Right lobe of liver (tissue), 6 donors: ENCODE data around the gene APOL2. TPM values are rescaled to one million over a fixed set of nuclear protein-coding genes. Genes with fewer than 3 reads are reported as not detected.

ENCODE experiments used
- ATAC-seq, 4 donors: fragments of 200-7000 bp; cut with Tn5 transposase; one replicate each; pipeline ENCODE4 v1.9.1; 2020; ENCODE audit warnings: mild to moderate bottlenecking in 4 of 4, moderate library complexity in 4 of 4
- DNase-seq, 3 donors: peaks; one replicate each; pipeline ENCODE4 v3.0.0-alpha.2; 2020
- H3K27ac ChIP-seq, 3 donors: fragments of 200-600 bp; one replicate each; pipeline ENCODE4 v1.8.0; 2022
- H3K27me3 ChIP-seq, 2 donors: fragments of 200-600 bp; one replicate each; pipeline ENCODE4 v1.8.0; 2022
- H3K36me3 ChIP-seq, 4 donors: fragments of 200-600 bp; sonication (generic) in 1 of 4; one replicate each; pipeline versions ENCODE4 v1.5.1 to v1.8.0; 2017 to 2022; ENCODE audit warnings: control low read depth in 1 of 4
- H3K4me1 ChIP-seq, 4 donors: fragments of 200-600 bp; sonication (generic) in 1 of 4; one replicate each; pipeline versions ENCODE4 v1.5.1 to v1.8.0; 2017 to 2022; ENCODE audit warnings: control low read depth in 1 of 4
- H3K4me3 ChIP-seq, 3 donors: fragments of 200-600 bp; one replicate each; pipeline ENCODE4 v1.8.0; 2022
- H3K9me3 ChIP-seq, 4 donors: fragments of 200-600 bp; sonication (generic) in 1 of 4; one replicate each; pipeline versions ENCODE4 v1.5.1 to v1.8.0; 2017 to 2022; ENCODE audit warnings: control low read depth in 1 of 4
- POLR2A ChIP-seq: fragments of 450-650 bp; IDR thresholded peaks from one replicate; pipeline ENCODE4 v1.6.1; 2017; ENCODE audit warnings: antibody characterized with exemption, mild to moderate bottlenecking
- WGBS: methylation state at CpG from one replicate; pipeline ENCODE4 v1.1.6; 2018; ENCODE audit warnings: low coverage, low lambda C conversion rate; ENCODE audit not compliant: insufficient coverage; ENCODE audit errors: missing lambda C conversion rate; 5-methylcytosine and 5-hydroxymethylcytosine counted together
- intact Hi-C, 2 donors: fragments of 100-400 bp; cut with DNase I; formaldehyde crosslinking; loops; one replicate each; pipeline versions ENCODE4 v1.11.2 to v1.14.1; 2022
- total RNA-seq, 6 experiments: library from RNA; depleted of rRNA in 2 of 6; stranded (reverse); fragments of >200 nt in 2 of 6; fragmentation: NEBNext Ultra II Directional in 3 of 6; extraction: Animal tissue kit (Norgen Biotek cat#: 25700) in 3 of 6; gene quantifications; one replicate each; pipeline versions ENCODE4 v1.1.0 to v1.2.4, GENCODE V29; 2016 to 2023
- TF ChIP-seq, protein P1 (sequence below), 4 donors: fragments of 200-600 bp in 3 of 4; fragments of 450-650 bp in 1 of 4; IDR thresholded peaks; one replicate each; pipeline versions ENCODE4 v1.5.1 to v1.8.0; 2016 to 2022; ENCODE audit warnings: antibody characterized with exemption in 4 of 4, mild to moderate bottlenecking in 2 of 4
- donor health status: DM: no; HTN: yes; CAD: no.
- donor health status: DM: no; HTN: no; CAD: no.
- donor health status: DM: no; HTN: no; CAD: no.
- donor health status: DM: no; HTN: yes; CAD: no.
- donor health status: DM: no; HTN: yes; CAD: no.

The APOL2 gene
- total RNA-seq, 6 experiments from 2014 or later, result 40.8 to 121 (median 57.5) TPM

DNA sequence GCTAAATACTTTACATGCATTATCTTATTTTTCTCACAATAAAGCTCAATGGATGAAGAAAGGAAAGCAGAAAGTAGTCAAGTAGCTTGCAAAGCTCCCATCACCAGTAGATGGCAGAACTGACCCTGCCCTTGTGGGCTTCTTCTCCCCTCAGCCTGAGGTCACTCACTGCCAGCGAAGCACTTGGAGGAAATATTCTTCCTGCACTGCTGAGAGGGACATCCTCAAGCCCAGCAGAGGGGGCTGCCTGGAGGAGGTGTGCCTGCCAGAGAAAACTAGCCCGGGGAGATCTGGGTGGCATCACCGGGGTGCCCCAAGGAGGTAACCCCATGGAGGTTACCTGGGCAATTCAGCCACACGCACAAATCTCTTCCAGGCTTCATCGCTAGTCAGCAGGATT, 44.4 kb downstream of the APOL2 start:
- Histone ChIP-seq H3K4me1 (peaks cover 0 to 36% (median 12%) of the 10 kb centered on the region in 4 donors), H3K36me3 (no peaks in the 10 kb centered on the region), H3K27ac (no peak overlapping the region), H3K27me3 (no peaks in the 10 kb centered on the region), H3K9me3 (no peaks in the 10 kb centered on the region), H3K4me3 (no peak overlapping the region)
- TF ChIP-seq, protein P1, sequence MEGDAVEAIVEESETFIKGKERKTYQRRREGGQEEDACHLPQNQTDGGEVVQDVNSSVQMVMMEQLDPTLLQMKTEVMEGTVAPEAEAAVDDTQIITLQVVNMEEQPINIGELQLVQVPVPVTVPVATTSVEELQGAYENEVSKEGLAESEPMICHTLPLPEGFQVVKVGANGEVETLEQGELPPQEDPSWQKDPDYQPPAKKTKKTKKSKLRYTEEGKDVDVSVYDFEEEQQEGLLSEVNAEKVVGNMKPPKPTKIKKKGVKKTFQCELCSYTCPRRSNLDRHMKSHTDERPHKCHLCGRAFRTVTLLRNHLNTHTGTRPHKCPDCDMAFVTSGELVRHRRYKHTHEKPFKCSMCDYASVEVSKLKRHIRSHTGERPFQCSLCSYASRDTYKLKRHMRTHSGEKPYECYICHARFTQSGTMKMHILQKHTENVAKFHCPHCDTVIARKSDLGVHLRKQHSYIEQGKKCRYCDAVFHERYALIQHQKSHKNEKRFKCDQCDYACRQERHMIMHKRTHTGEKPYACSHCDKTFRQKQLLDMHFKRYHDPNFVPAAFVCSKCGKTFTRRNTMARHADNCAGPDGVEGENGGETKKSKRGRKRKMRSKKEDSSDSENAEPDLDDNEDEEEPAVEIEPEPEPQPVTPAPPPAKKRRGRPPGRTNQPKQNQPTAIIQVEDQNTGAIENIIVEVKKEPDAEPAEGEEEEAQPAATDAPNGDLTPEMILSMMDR (IDR thresholded peaks at IDR 0.05), result peak; percentile 69 to 79 (median 74)
- no peak for TF ChIP-seq POLR2A
- ATAC-seq (peak; percentile 69 to 75 (median 73)), DNase-seq (peak in 2 of 3 donors; percentile 44 to 62)
- intact Hi-C loops, result loop anchor here in 1 of 2 donors (10.0 kb wide), 1 partner anchor 90 kb away; no protein-coding TSS in a partner anchor
- 57% methylated on average over 2 of the region's 5 CpGs for WGBS

DNA sequence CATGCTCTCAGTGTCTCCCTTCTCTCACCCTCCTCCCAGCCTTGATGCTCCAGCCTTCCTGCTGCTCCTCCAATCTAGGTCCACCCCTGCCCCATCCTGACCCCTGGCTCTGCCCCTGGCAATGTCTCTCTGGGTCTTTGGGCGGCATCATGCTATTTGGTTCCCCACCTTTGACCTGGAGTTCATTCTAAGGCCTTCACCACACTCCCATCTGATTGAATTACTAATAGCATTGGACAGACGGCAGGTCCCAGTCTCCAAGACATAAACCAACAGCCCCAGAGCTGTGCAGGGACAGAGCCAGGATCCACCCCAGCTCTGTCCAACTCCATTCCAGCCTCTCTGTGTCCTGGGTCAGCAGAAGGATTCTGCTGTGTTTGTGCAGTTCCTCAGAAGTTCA, 44.9 kb downstream of the APOL2 start:
- Histone ChIP-seq H3K9me3 (no peaks in the 10 kb centered on the region), H3K27me3 (no peaks in the 10 kb centered on the region), H3K36me3 (no peaks in the 10 kb centered on the region), H3K27ac (no peak overlapping the region), H3K4me3 (no peak overlapping the region), H3K4me1 (peaks cover 0 to 36% (median 12%) of the 10 kb centered on the region in 4 donors)
- ATAC-seq (no peak), DNase-seq (no peak)
- TF ChIP-seq, protein P1 (IDR thresholded peaks at IDR 0.05), result no peak
- TF ChIP-seq POLR2A, result no peak
- WGBS, result 45% methylated on average over 2 of the region's 2 CpGs
- intact Hi-C loops, result loop anchor here in 1 of 2 donors (10.0 kb wide), 1 partner anchor 90 kb away; no protein-coding TSS in a partner anchor

DNA sequence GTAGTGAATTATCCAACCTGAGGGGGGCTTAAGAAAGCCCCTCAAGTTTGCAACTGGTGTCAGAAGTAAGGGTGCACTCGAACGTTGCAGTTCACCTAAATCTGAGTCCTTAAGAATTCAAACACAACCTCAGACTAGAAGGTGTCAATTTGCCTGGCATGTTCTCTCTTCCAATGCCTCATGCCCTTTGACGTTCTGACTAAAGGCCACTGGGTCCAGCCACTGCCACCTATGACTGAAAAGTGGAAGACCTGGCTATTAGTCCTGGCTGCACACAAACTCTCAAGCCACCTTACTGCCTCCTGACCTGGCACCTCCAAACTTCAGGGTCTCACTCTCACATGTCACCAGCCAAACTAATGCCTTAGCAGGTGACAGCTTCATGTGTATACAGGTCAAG, 45.8 kb downstream of the APOL2 start:
- H3K4me1 ChIP-seq, result peaks cover 0 to 30% (median 10%) of the 10 kb centered on the region in 4 donors
- DNase-seq (peak in 1 of 3 donors; percentile 75), ATAC-seq (peak; percentile 47 to 70 (median 58))
- intact Hi-C loops, result loop anchor here in 1 of 2 donors (10.0 kb wide), 1 partner anchor 91 kb away; no protein-coding TSS in a partner anchor
- no peaks in the 10 kb centered on the region for H3K27me3 ChIP-seq
- no peak overlapping the region for H3K4me3 ChIP-seq
- no peaks in the 10 kb centered on the region for H3K36me3 ChIP-seq
- no peak overlapping the region for H3K27ac ChIP-seq
- no peaks in the 10 kb centered on the region for H3K9me3 ChIP-seq
- TF ChIP-seq POLR2A, result no peak
- TF ChIP-seq, protein P1 (IDR thresholded peaks at IDR 0.05), result no peak
- 16% methylated on average over 3 of the region's 3 CpGs for WGBS

DNA sequence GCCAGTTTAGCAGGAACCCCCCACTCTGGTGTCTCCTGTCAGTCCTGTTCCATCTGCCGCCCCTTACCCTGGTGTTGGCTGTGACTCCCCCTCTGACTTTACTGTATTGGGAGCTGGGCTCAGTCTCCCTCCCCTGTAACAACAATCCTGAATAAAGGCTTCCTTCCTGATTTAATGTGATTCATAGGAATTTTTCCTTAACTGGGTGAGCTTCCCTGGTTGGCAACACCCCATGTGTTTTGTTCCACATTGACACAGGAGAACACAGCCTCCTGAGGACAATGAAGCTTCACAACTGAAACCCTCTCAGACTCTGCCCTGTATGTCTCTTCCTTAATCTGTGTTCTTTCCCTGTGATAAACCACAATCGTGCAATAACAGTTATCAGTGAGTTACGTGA, 46.2 kb downstream of the APOL2 start:
- H3K4me1 ChIP-seq, result peaks cover 0 to 26% (median 9%) of the 10 kb centered on the region in 4 donors
- WGBS, result 59% methylated on average over 3 of the region's 3 CpGs
- TF ChIP-seq POLR2A, result no peak
- TF ChIP-seq, protein P1 (IDR thresholded peaks at IDR 0.05), result no peak
- no peaks in the 10 kb centered on the region for H3K27me3 ChIP-seq
- H3K9me3 ChIP-seq, result no peaks in the 10 kb centered on the region
- no peak for DNase-seq
- H3K27ac ChIP-seq, result no peak overlapping the region
- no peaks in the 10 kb centered on the region for H3K36me3 ChIP-seq
- ATAC-seq, result no peak
- intact Hi-C loops, result loop anchor here in 1 of 2 donors (10.0 kb wide), 1 partner anchor 92 kb away; no protein-coding TSS in a partner anchor
- no peak overlapping the region for H3K4me3 ChIP-seq
